Adrenal gland (tissue), 12 donors: ENCODE measurements around the gene CISD1. TPM values are rescaled to one million over a fixed set of nuclear protein-coding genes. Genes with fewer than 3 reads are reported as not detected.

Source experiments
- DNase-seq, 7 donors: peaks; one replicate each; pipeline ENCODE4 v3.0.0-alpha.2; 2019 to 2020
- H3K27ac ChIP-seq, 5 donors: fragments of 200-600 bp; sonication (generic) in 4 of 5; 1 replicate in 3 of 5; 2 replicates in 2 of 5; pipeline versions ENCODE4 v1.5.1 to v1.8.0; 2016 to 2020; ENCODE audit warnings: mild to moderate bottlenecking in 1 of 5
- H3K27me3 ChIP-seq: fragments of 200-600 bp; 2 replicates; pipeline ENCODE4 v1.8.0; 2021
- H3K36me3 ChIP-seq, 2 donors: fragments of 200-600 bp; replicated peaks in 1 of 2; 1 replicate in 1 of 2; 2 replicates in 1 of 2; pipeline versions ENCODE4 v1.5.1 to v1.8.0; 2018 to 2022
- H3K4me1 ChIP-seq, 2 donors: fragments of 200-600 bp; replicated peaks in 1 of 2; 1 replicate in 1 of 2; 2 replicates in 1 of 2; pipeline versions ENCODE4 v1.5.1 to v1.8.0; 2018 to 2021
- H3K4me3 ChIP-seq, 4 donors: fragments of 200-600 bp; sonication (generic) in 3 of 4; one replicate each; pipeline ENCODE4 v1.5.1; 2016 to 2018
- H3K9me3 ChIP-seq, 3 donors: fragments of 200-600 bp; sonication (generic) in 1 of 3; replicated peaks in 1 of 3; 1 replicate in 2 of 3; 2 replicates in 1 of 3; pipeline versions ENCODE4 v1.5.1 to v1.8.0; 2016 to 2021
- CTCF ChIP-seq, 6 experiments: fragments of 450-650 bp in 4 of 6; fragments of 200-600 bp in 2 of 6; sonication (generic) in 1 of 6; IDR thresholded peaks; 1 replicate in 5 of 6; 2 replicates in 1 of 6; pipeline versions ENCODE4 v1.5.1 to v1.8.0; 2016 to 2021; ENCODE audit warnings: antibody characterized with exemption in 6 of 6, mild to moderate bottlenecking in 2 of 6, moderate library complexity in 1 of 6
- POLR2A ChIP-seq, 2 donors: fragments of 450-650 bp; IDR thresholded peaks; one replicate each; pipeline ENCODE4 v1.6.1; 2017; ENCODE audit warnings: antibody characterized with exemption in 2 of 2, mild to moderate bottlenecking in 2 of 2, moderate library complexity in 1 of 2
- WGBS, 4 donors: extraction: QIAGEN DNeasy Blood & Tissue Kit in 2 of 4; methylation state at CpG; one replicate each; pipeline versions ENCODE4 v1.1.5 to v1.1.7; 2013 to 2017; 5-methylcytosine and 5-hydroxymethylcytosine counted together
- intact Hi-C, 2 donors: fragments of 100-400 bp; cut with DNase I; formaldehyde crosslinking; loops; one replicate each; pipeline versions ENCODE4 v1.14.1 to v1.15.0; 2022 to 2023
- polyA plus RNA-seq, 3 donors: library from polyadenylated mRNA; stranded (reverse); fragments of 200-250 nt in 2 of 3; fragments of 350-450 nt in 1 of 3; fragmentation: Illumina TruSeq in 1 of 3; extraction: RNeasy Lipid Tissue Mini Kit (QIAGEN cat#74804) in 1 of 3; gene quantifications; one replicate each; pipeline ENCODE4 v1.2.3, GENCODE V29; 2013 to 2014
- total RNA-seq, 9 donors: library from RNA; depleted of rRNA in 4 of 9; stranded (reverse); fragments of >200 nt in 4 of 9; fragments of 120-200 nt in 1 of 9; fragmentation: NEBNext Ultra II Directional in 1 of 9; extraction: Animal tissue kit (Norgen Biotek cat#: 25700) in 1 of 9; gene quantifications; one replicate each; pipeline versions ENCODE4 v1.1.0 to v1.2.4, GENCODE V29; 2013 to 2023
- donor health status: healthy with polysubstance abuse.
- donor health status: Bipolar disorder and iron deficiency.
- donor health status: DM: yes; HTN: yes; CAD: no.
- donor health status: DM: no; HTN: no; CAD: no.
- donor health status: DM: no; HTN: no; CAD: no.
- donor health status: DM: yes; HTN: yes; CAD: no.

The CISD1 gene
- total and polyA plus RNA-seq, 12 donors = 10.5 to 156 (median 40.4) TPM

GRCh38 chr10:58282615-58283014 lies 13.7 kb downstream of the CISD1 start:
- no peak for DNase-seq
- Histone ChIP-seq H3K27me3 (no peaks in the 10 kb centered on the region), H3K27ac (no peak overlapping the region), H3K4me3 (no peak overlapping the region), H3K4me1 (peaks cover 0 to 8% of the 10 kb centered on the region in 2 donors), H3K36me3 (no peaks in the 10 kb centered on the region), H3K9me3 (peaks cover 0 to 5% (median 0%) of the 10 kb centered on the region in 3 donors)
- TF ChIP-seq POLR2A (IDR thresholded peaks at IDR 0.05) = no peak
- no peak for TF ChIP-seq CTCF (IDR thresholded peaks at IDR 0.05)
- intact Hi-C loops = no loop called here
- WGBS, 4 donors = 72 to 74% (median 72%) methylated on average over 3 of the region's 3 CpGs

GRCh38 chr10:58291538-58292174 lies 22.7 kb downstream of the CISD1 start:
- intact Hi-C loops = loop anchor here (2.0 to 5.0 kb wide), 2 partner anchors 113 to 114 kb away; no protein-coding TSS in a partner anchor

GRCh38 chr10:58293989-58294388 lies 25.0 kb downstream of the CISD1 start:
- TF ChIP-seq POLR2A (IDR thresholded peaks at IDR 0.05) (no peak), CTCF (IDR thresholded peaks at IDR 0.05) (no peak)
- WGBS, 4 donors = 78 to 89% (median 87%) methylated on average over 5 of the region's 5 CpGs
- H3K27ac ChIP-seq = no peak overlapping the region
- no peak for DNase-seq
- H3K27me3 ChIP-seq = no peaks in the 10 kb centered on the region
- H3K4me3 ChIP-seq = no peak overlapping the region
- H3K4me1 ChIP-seq = no peaks in the 10 kb centered on the region
- H3K9me3 ChIP-seq = no peaks in the 10 kb centered on the region
- intact Hi-C loops = loop anchor here in 1 of 2 donors (5.0 kb wide), 1 partner anchor 117 kb away; no protein-coding TSS in a partner anchor
- H3K36me3 ChIP-seq = no peaks in the 10 kb centered on the region

More at GRCh38 chr10:58291538-58292174, 22.7 kb downstream of the CISD1 start:
- Histone ChIP-seq H3K36me3 (no peaks in the 10 kb centered on the region), H3K4me3 (no peak overlapping the region), H3K4me1 (no peaks in the 10 kb centered on the region), H3K27me3 (no peaks in the 10 kb centered on the region), H3K27ac (no peak overlapping the region), H3K9me3 (no peaks in the 10 kb centered on the region)
- TF ChIP-seq CTCF (IDR thresholded peaks at IDR 0.05) (peak; percentile 64 to 93 (median 81)), POLR2A (IDR thresholded peaks at IDR 0.05) (no peak)
- peak; percentile 27 to 65 (median 37) for DNase-seq
- 41 to 58% (median 48%) methylated on average over 5 of the region's 5 CpGs for WGBS, 4 donors

GRCh38 chr10:58299580-58299979 lies 30.6 kb downstream of the CISD1 start:
- intact Hi-C loops = no loop called here
- no peaks in the 10 kb centered on the region for H3K4me1 ChIP-seq
- no peaks in the 10 kb centered on the region for H3K36me3 ChIP-seq
- no peaks in the 10 kb centered on the region for H3K9me3 ChIP-seq
- TF ChIP-seq POLR2A (IDR thresholded peaks at IDR 0.05) (no peak), CTCF (IDR thresholded peaks at IDR 0.05) (peak; percentile 71 to 84 (median 74))
- no peaks in the 10 kb centered on the region for H3K27me3 ChIP-seq
- DNase-seq = peak; percentile 30 to 77 (median 58)
- WGBS, 4 donors = 14 to 19% (median 16%) methylated on average over 4 of the region's 4 CpGs
- H3K4me3 ChIP-seq = no peak overlapping the region
- no peak overlapping the region for H3K27ac ChIP-seq
